Activated CD4-positive, alpha-beta T cell treated with anti-CD3 and anti-CD28 coated beads, Interleukin-2, amount 10 ng/mL, durations not matched to agents 24 days and 14 days (primary cell): ENCODE results near the gene HPS3. TPM values are rescaled to one million over a fixed set of nuclear protein-coding genes. Genes with fewer than 3 reads are reported as not detected.
"Not testable (repeated sequence)": the region's sequence is repeated elsewhere in the genome, so short reads cannot be mapped to it uniquely, and the experiment has no call there.

Experiments
- DNase-seq: peaks from one replicate; pipeline ENCODE4 v3.0.0; 2022
- H3K27ac Mint-ChIP-seq: one replicate; pipeline ENCODE4 v1.8.0; 2022; ENCODE audit warnings: mild to moderate bottlenecking, mixed read lengths
- H3K27me3 Mint-ChIP-seq: one replicate; pipeline ENCODE4 v1.8.0; 2022; ENCODE audit warnings: mixed read lengths
- H3K36me3 Mint-ChIP-seq: one replicate; pipeline ENCODE4 v1.8.0; 2022; ENCODE audit warnings: low read depth, mild to moderate bottlenecking, mixed read lengths
- H3K4me1 Mint-ChIP-seq: one replicate; pipeline ENCODE4 v1.8.0; 2021; ENCODE audit warnings: mixed read lengths
- H3K4me3 Mint-ChIP-seq: one replicate; pipeline ENCODE4 v1.8.0; 2022; ENCODE audit warnings: mild to moderate bottlenecking, moderate library complexity, mixed read lengths
- H3K9me3 Mint-ChIP-seq: one replicate; pipeline ENCODE4 v1.8.0; 2021; ENCODE audit warnings: mixed read lengths
- intact Hi-C: fragments of 100-400 bp; cut with micrococcal nuclease; formaldehyde crosslinking; loops from one replicate; pipeline ENCODE4 v1.15.1; 2023
- total RNA-seq: library from RNA; stranded (reverse); gene quantifications from 2 replicates; pipeline ENCODE4 v1.2.3, GENCODE V29; 2022

The HPS3 gene
- total RNA-seq, 1 donor from 2014 or later = 17.4 TPM

- Mint-ChIP-seq H3K9me3 (no peaks in the 10 kb centered on the region), H3K27ac (no peak overlapping the region), H3K4me1 (no peaks in the 10 kb centered on the region), H3K4me3 (no peak overlapping the region), H3K36me3 (peaks cover 4% of the 10 kb centered on the region), H3K27me3 (peaks cover 9% of the 10 kb centered on the region)
- intact Hi-C loops = no loop called here
- no peak for DNase-seq
These were observed 51.7 kb downstream of the HPS3 start for GRCh38 chr3:149181182-149181581.

- no peak overlapping the region for H3K4me3 Mint-ChIP-seq
- no peak for DNase-seq
These were observed 56.8 kb downstream of the HPS3 start for GRCh38 chr3:149186219-149186618.

GRCh38 chr3:149186721-149187120, 57.3 kb downstream of the HPS3 start:
- Mint-ChIP-seq H3K4me1 (no peaks in the 10 kb centered on the region), H3K27me3 (peaks cover 32% of the 10 kb centered on the region), H3K4me3 (no peak overlapping the region), H3K9me3 (no peaks in the 10 kb centered on the region), H3K27ac (no peak overlapping the region), H3K36me3 (no peaks in the 10 kb centered on the region)
- DNase-seq = no peak
- intact Hi-C loops = no loop called here

More at GRCh38 chr3:149186219-149186618, 56.8 kb downstream of the HPS3 start:
- H3K36me3 Mint-ChIP-seq = no peaks in the 10 kb centered on the region
- H3K4me1 Mint-ChIP-seq = no peaks in the 10 kb centered on the region
- intact Hi-C loops = no loop called here
- no peaks in the 10 kb centered on the region for H3K9me3 Mint-ChIP-seq
- H3K27me3 Mint-ChIP-seq = peaks cover 31% of the 10 kb centered on the region
- H3K27ac Mint-ChIP-seq = no peak overlapping the region

- no peak overlapping the region for H3K4me3 Mint-ChIP-seq
- H3K9me3 Mint-ChIP-seq = no peaks in the 10 kb centered on the region
- intact Hi-C loops = no loop called here
- no peaks in the 10 kb centered on the region for H3K4me1 Mint-ChIP-seq
- no peak overlapping the region for H3K27ac Mint-ChIP-seq
- DNase-seq = no peak
- H3K27me3 Mint-ChIP-seq = peaks cover 38% of the 10 kb centered on the region
- no peaks in the 10 kb centered on the region for H3K36me3 Mint-ChIP-seq
These were observed 59.1 kb downstream of the HPS3 start for GRCh38 chr3:149188494-149188893.

GRCh38 chr3:149195221-149195620, 65.8 kb downstream of the HPS3 start:
- Mint-ChIP-seq H3K36me3 (no peaks in the 10 kb centered on the region), H3K27ac (no peak overlapping the region), H3K4me3 (no peak overlapping the region), H3K27me3 (peaks cover 53% of the 10 kb centered on the region), H3K9me3 (no peaks in the 10 kb centered on the region), H3K4me1 (no peaks in the 10 kb centered on the region)
- intact Hi-C loops = no loop called here
- DNase-seq = no peak

- H3K4me1 Mint-ChIP-seq, H3K9me3 Mint-ChIP-seq, DNase-seq, H3K4me3 Mint-ChIP-seq, intact Hi-C loops, H3K27ac Mint-ChIP-seq, H3K36me3 Mint-ChIP-seq: not testable (repeated sequence)
- peaks cover 57% of the 10 kb centered on the region for H3K27me3 Mint-ChIP-seq
These were observed 67.6 kb downstream of the HPS3 start for GRCh38 chr3:149196805-149197592.

- H3K4me1 Mint-ChIP-seq = peaks cover 4% of the 10 kb centered on the region
- no peaks in the 10 kb centered on the region for H3K9me3 Mint-ChIP-seq
- H3K27me3 Mint-ChIP-seq = peaks cover 59% of the 10 kb centered on the region
- H3K27ac Mint-ChIP-seq = no peak overlapping the region
- H3K36me3 Mint-ChIP-seq = no peaks in the 10 kb centered on the region
- no peak overlapping the region for H3K4me3 Mint-ChIP-seq
- intact Hi-C loops = no loop called here
- DNase-seq = no peak
These were observed 68.2 kb downstream of the HPS3 start for GRCh38 chr3:149197669-149198068.

- Mint-ChIP-seq H3K27ac (no peak overlapping the region), H3K27me3 (peaks cover 54% of the 10 kb centered on the region), H3K4me3 (no peak overlapping the region), H3K4me1 (peaks cover 7% of the 10 kb centered on the region), H3K9me3 (no peaks in the 10 kb centered on the region), H3K36me3 (no peaks in the 10 kb centered on the region)
- DNase-seq = no peak
- intact Hi-C loops = no loop called here
These were observed 69.2 kb downstream of the HPS3 start for GRCh38 chr3:149198611-149199010.

GRCh38 chr3:149199474-149199873, 70.0 kb downstream of the HPS3 start:
- H3K27ac Mint-ChIP-seq = no peak overlapping the region
- peaks cover 16% of the 10 kb centered on the region for H3K4me1 Mint-ChIP-seq
- no peak for DNase-seq
- no peaks in the 10 kb centered on the region for H3K36me3 Mint-ChIP-seq
- H3K4me3 Mint-ChIP-seq = no peak overlapping the region
- intact Hi-C loops = no loop called here
- H3K9me3 Mint-ChIP-seq = no peaks in the 10 kb centered on the region
- H3K27me3 Mint-ChIP-seq = peaks cover 58% of the 10 kb centered on the region

GRCh38 chr3:149203758-149204157, 74.3 kb downstream of the HPS3 start:
- Mint-ChIP-seq H3K27ac (no peak overlapping the region), H3K4me1 (peaks cover 18% of the 10 kb centered on the region), H3K36me3 (no peaks in the 10 kb centered on the region), H3K9me3 (no peaks in the 10 kb centered on the region), H3K27me3 (peaks cover 54% of the 10 kb centered on the region), H3K4me3 (peak overlapping the region; percentile 2)
- intact Hi-C loops = loop anchor here (2.0 to 5.0 kb wide), 2 partner anchors 21 to 69 kb away; no protein-coding TSS in a partner anchor
- DNase-seq = peak; percentile 66

- no peaks in the 10 kb centered on the region for H3K36me3 Mint-ChIP-seq
- intact Hi-C loops = loop anchor here (2.0 to 5.0 kb wide), 2 partner anchors 20 to 68 kb away; no protein-coding TSS in a partner anchor
These were observed 75.1 kb downstream of the HPS3 start for GRCh38 chr3:149204390-149204991.

GRCh38 chr3:149207475-149207874, 78.0 kb downstream of the HPS3 start:
- Mint-ChIP-seq H3K4me3 (no peak overlapping the region), H3K27me3 (peaks cover 53% of the 10 kb centered on the region), H3K9me3 (no peaks in the 10 kb centered on the region), H3K36me3 (no peaks in the 10 kb centered on the region), H3K4me1 (peaks cover 14% of the 10 kb centered on the region), H3K27ac (no peak overlapping the region)
- intact Hi-C loops = no loop called here
- no peak for DNase-seq

More at GRCh38 chr3:149204390-149204991, 75.1 kb downstream of the HPS3 start:
- Mint-ChIP-seq H3K4me3 (no peak overlapping the region), H3K27me3 (peaks cover 59% of the 10 kb centered on the region), H3K4me1 (peaks cover 18% of the 10 kb centered on the region), H3K27ac (no peak overlapping the region), H3K9me3 (no peaks in the 10 kb centered on the region)
- no peak for DNase-seq

GRCh38 chr3:149209431-149209830, 80.0 kb downstream of the HPS3 start:
- DNase-seq = no peak
- Mint-ChIP-seq H3K27me3 (peaks cover 51% of the 10 kb centered on the region), H3K4me1 (peaks cover 3% of the 10 kb centered on the region), H3K36me3 (no peaks in the 10 kb centered on the region), H3K9me3 (no peaks in the 10 kb centered on the region), H3K4me3 (no peak overlapping the region), H3K27ac (no peak overlapping the region)
- intact Hi-C loops = no loop called here

GRCh38 chr3:149212386-149212785, 82.9 kb downstream of the HPS3 start:
- Mint-ChIP-seq H3K4me3 (no peak overlapping the region), H3K27ac (no peak overlapping the region), H3K4me1 (no peaks in the 10 kb centered on the region), H3K9me3 (no peaks in the 10 kb centered on the region), H3K36me3 (no peaks in the 10 kb centered on the region), H3K27me3 (peaks cover 28% of the 10 kb centered on the region)
- intact Hi-C loops = no loop called here
- no peak for DNase-seq
